Measurements from ENCODE around the gene SOAT2.

GRCh38 chr12:53091756-53092155 lies 11.5 kb upstream of the SOAT2 start:
- TF ChIP-seq POLR2AphosphoS5 (IDR thresholded peaks at IDR 0.05; ENCODE audit: low read depth, low read length) (no peak), TAF1 (IDR thresholded peaks at IDR 0.05; ENCODE audit: borderline replicate concordance, insufficient read depth, low read length) (no peak), REST (IDR thresholded peaks at IDR 0.05; ENCODE audit: insufficient read depth in 1 of 2, low read depth in 2 of 2, low read length in 2 of 2) (no peak)
